HG03565 (cell line): ENCODE measurements around the gene DEXI.
A peak's percentile ranks its signal among the peaks of the same experiment; 100 is the strongest.
"Not testable (repeated sequence)": the region's sequence is repeated elsewhere in the genome, so short reads cannot be mapped to it uniquely, and the experiment has no call there.

Experiments
- ATAC-seq: cut with Tn5 transposase; IDR thresholded peaks from one replicate; pipeline ENCODE4 v1.9.1; 2021; ENCODE audit warnings: mild to moderate bottlenecking, moderate library complexity; ENCODE audit not compliant: unreplicated experiment

The DEXI gene

DNA sequence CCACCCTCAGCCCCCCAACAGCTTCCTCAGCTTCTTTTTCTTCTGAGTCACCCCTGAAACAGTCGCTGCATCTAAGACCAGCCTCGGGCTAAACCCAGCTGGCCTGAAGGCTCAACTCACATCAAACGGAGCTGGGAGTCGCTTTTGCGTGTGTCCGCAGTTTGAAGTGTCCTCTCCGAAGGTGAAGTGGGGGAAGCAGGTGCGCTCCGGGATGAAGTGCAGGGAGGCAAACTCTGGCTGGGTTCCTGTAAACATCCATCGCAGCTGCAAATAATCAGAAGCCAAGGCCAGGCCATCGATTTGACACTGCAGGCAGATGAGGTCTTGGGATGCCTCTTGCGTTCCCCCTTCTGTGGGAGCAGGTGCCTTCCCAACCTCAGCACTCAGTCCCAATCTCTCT lies 13.2 kb downstream of the DEXI start:
- not testable (repeated sequence) for ATAC-seq

DNA sequence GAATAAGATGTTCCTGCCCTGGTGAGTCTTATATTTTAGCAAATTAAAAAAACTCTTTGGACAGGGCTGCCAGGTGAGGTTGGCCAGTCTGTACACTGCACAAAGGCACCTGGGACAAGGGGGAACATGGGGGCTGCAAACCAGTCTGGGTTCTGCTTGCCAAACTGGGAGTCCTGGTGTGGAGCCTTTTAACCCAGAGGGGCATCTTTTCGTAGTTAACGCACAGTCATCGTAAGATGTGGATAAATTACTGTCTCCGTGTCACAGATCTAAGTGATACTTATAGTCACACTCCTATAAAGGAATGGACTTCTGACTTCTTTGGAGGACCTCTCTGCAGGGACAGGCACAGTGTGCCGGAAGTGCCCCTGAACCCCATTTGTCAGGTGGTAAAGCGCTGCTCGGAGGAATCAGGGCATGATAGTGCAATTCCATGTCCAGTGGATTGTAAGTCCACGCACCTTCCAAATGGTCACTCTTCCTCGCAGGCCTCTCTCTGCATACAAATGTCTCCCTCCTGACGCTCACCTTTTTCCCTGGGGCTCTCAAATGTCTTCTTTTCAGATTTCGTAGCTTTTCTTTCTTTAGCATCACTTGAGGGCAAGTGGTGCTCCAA lies 14.7 kb downstream of the DEXI start:
- ATAC-seq, result no peak

- ATAC-seq, result no peak
These were observed 15.4 kb downstream of the DEXI start for GRCh38 chr16:10926867-10927266.

DNA sequence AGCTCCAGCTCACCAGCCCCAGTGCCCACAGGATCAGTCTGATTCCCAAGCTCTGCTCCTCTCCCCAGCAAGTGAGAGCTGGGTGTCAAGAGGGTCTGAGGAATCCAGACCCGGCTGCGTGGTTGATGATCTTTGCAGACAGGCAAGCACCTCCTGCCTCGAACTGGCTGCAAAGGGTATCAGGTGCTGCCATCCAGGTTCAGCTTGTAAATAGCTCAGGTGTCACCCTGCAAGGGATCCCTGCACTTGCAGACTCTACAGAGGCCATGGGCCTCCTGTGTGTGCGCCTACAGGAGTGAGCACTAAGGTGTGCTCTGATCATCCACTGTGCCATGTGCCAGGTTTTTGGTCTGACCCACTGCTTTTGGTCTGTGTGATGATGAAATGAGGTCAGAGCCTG lies 16.2 kb downstream of the DEXI start:
- ATAC-seq, result no peak

GRCh38 chr16:10925285-10925684 lies 17.0 kb downstream of the DEXI start:
- not testable (repeated sequence) for ATAC-seq

DNA sequence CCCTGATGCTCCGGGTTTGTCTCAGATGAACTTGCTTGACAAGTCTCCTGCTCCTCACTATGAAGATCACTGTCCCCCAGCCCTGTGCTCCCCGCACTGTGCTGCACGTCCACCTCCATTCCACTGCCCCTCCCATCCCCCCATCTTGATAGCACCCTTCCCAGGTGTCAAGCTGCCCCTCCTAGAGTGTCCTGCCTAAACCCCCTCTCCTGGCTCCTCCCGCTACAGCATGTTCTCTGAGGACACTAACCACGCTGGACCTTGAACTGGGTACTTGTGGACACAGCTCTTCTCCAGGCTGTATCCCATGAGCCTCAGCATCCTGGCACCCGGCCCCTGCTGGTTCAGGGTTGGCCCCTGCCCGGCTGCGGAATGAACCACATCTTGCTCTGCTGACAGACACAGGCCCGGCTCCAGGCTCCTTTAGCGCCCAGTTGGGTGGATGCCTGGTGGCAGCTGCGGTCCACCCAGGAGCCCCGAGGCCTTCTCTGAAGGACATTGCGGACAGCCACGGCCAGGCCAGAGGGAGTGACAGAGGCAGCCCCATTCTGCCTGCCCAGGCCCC lies 18.5 kb downstream of the DEXI start:
- no peak for ATAC-seq

DNA sequence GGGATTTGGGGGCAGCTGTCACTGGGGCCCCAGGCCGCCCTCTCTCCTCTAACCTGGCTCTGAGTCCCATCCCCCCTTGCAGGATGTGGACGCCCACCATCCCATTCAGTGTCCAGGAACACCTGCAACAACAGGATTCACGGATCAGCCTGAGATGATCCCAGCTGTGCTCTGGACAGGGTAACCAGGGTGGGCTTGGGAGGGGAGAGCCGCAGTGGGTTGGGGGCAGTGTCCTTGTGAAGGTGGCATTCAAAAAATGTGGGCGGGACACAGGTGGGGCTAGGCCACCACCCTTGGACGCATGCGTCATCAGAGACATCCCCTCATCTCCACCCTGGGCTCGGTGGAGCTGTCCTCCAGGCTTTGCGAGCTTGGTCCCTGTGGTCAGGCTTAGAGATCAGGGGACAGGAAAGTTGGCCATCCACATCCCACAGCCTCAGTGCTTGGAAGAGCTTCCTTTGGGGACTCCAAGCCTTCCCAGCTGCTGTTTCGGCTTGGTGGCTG lies 19.1 kb downstream of the DEXI start:
- no peak for ATAC-seq

DNA sequence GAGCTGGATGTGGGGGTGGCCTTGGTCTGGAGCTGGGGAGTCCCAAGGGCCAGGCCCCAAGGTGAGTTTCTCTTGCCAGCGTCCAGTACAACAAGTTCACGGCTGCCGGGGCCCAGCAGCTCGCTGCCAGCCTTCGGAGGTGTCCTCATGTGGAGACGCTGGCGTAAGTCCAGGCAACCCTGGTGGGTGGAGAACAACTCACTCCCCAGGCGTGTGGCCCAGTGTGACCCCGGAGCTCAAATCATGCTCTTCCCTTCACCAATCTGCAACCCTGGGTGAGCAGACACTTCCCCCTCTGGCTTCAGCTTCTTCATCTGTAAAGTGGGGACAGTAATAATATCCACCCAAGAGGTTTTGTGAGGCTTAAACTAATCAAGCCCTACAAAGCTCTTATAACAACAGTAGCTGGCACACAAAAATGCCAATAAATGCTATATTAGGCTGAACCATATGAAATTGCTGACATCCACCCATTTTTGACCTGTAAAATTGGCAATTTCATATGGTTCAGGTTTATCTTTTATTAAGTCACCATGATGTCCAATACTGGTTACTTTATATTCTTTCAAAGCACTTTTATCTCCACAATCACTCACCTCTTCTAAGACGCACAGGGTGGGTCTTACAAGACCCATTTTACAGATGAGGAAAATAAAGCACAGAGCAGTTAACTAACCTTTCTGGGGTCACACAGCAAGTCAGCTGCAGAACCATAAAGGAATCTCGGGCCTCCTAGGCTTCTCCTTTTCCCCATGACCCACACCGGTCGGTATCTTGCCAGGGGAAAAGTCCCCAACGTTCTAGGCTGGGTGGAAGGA lies 19.7 kb downstream of the DEXI start:
- no peak for ATAC-seq

- no peak for ATAC-seq
These were observed 20.5 kb downstream of the DEXI start for GRCh38 chr16:10921536-10922327.

DNA sequence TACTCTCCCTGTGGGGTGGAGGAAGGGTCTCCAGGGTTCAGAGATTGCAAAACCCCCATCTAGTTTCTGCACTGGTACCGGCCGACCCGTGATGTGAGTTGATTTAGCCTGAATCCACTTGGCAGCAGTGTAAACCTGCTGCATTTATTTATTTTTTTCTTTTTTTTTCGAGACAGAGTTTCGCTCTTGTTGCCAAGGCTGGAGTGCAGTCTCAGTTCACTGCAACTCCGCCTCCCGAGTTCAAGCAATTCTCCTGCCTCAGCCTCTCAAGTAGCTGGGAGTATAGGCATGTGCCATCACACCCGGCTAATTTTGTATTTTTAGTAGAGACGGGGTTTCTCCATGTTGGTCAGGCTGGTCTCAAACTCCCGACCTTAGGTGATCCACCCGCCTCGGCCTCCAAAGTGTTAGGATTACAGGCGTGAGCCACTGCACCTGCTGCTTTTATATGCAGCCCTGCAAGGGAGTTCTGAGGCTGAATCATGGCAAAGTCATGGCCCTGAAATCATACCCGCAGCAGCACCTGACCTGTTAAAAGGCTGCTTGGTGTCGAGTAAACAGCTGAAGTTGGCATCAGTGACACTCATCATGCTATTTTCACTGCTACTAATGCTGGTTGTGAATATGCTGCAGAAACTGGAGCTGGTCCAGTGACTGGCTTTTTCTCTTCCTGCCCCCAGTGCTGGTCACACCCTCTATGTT lies 21.4 kb downstream of the DEXI start:
- ATAC-seq, result no peak

GRCh38 chr16:10919003-10919351 lies 23.3 kb downstream of the DEXI start:
- ATAC-seq, result no peak

- no peak for ATAC-seq
These were observed 23.8 kb downstream of the DEXI start for GRCh38 chr16:10918294-10919002.

- no peak for ATAC-seq
These were observed 25.7 kb downstream of the DEXI start for GRCh38 chr16:10916534-10916933.

- no peak for ATAC-seq
These were observed 31.0 kb downstream of the DEXI start for GRCh38 chr16:10911267-10911666.

GRCh38 chr16:10907757-10908045 lies 34.6 kb downstream of the DEXI start:
- ATAC-seq, result no peak

DNA sequence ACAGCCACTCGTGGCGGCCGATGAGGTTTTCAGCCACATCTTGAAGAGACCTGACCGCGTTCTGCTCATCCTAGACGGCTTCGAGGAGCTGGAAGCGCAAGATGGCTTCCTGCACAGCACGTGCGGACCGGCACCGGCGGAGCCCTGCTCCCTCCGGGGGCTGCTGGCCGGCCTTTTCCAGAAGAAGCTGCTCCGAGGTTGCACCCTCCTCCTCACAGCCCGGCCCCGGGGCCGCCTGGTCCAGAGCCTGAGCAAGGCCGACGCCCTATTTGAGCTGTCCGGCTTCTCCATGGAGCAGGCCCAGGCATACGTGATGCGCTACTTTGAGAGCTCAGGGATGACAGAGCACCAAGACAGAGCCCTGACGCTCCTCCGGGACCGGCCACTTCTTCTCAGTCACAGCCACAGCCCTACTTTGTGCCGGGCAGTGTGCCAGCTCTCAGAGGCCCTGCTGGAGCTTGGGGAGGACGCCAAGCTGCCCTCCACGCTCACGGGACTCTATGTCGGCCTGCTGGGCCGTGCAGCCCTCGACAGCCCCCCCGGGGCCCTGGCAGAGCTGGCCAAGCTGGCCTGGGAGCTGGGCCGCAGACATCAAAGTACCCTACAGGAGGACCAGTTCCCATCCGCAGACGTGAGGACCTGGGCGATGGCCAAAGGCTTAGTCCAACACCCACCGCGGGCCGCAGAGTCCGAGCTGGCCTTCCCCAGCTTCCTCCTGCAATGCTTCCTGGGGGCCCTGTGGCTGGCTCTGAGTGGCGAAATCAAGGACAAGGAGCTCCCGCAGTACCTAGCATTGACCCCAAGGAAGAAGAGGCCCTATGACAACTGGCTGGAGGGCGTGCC lies 35.1 kb downstream of the DEXI start:
- ATAC-seq, result no peak

GRCh38 chr16:10906482-10906881 lies 35.8 kb downstream of the DEXI start:
- no peak for ATAC-seq

- ATAC-seq, result no peak
These were observed 39.3 kb downstream of the DEXI start for GRCh38 chr16:10902999-10903398.

- ATAC-seq, result peak; percentile 43
These were observed 45.1 kb downstream of the DEXI start for GRCh38 chr16:10897134-10897533.
